Measurements from ENCODE around the gene TFIP11.

- TF ChIP-seq CTCF (IDR thresholded peaks at IDR 0.05) (no peak), POLR2A (IDR thresholded peaks at IDR 0.05) (no peak), POLR2AphosphoS5 (IDR thresholded peaks at IDR 0.05; ENCODE audit: insufficient read depth in 1 of 2, low read depth in 1 of 2) (no peak)
These were observed 63.3 kb downstream of the TFIP11 start for GRCh38 chr22:26448941-26449340.

All from vagina (tissue), 2 donors.